Sigmoid colon (tissue), 7 donors: ENCODE results near the gene SERPINA12. TPM values are rescaled to one million over a fixed set of nuclear protein-coding genes. Genes with fewer than 3 reads are reported as not detected.

Experiments used
- DNase-seq: peaks from one replicate; pipeline ENCODE4 v3.0.0-alpha.2; 2019
- H3K27ac ChIP-seq, 4 donors: fragments of 200-600 bp; sonication (generic); one replicate each; pipeline ENCODE4 v1.5.1; 2016 to 2019; ENCODE audit warnings: mild to moderate bottlenecking in 1 of 4
- H3K27me3 ChIP-seq, 3 donors: fragments of 200-600 bp; sonication (generic); one replicate each; pipeline ENCODE4 v1.5.1; 2019; ENCODE audit warnings: mild to moderate bottlenecking in 1 of 3
- H3K36me3 ChIP-seq, 4 donors: fragments of 200-600 bp; sonication (generic); one replicate each; pipeline ENCODE4 v1.5.1; 2016 to 2019
- H3K4me1 ChIP-seq, 4 donors: fragments of 200-600 bp; sonication (generic); one replicate each; pipeline ENCODE4 v1.5.1; 2017 to 2019
- H3K4me3 ChIP-seq, 4 donors: fragments of 200-600 bp; sonication (generic); one replicate each; pipeline ENCODE4 v1.5.1; 2017 to 2019; ENCODE audit warnings: mild to moderate bottlenecking in 2 of 4, moderate library complexity in 1 of 4
- H3K9me3 ChIP-seq, 4 donors: fragments of 200-600 bp in 3 of 4; sonication (generic) in 3 of 4; one replicate each; pipeline versions ENCODE4 v1.5.1 to v1.6.1; 2013 to 2019
- EP300 ChIP-seq, 4 donors: sonication (generic); formaldehyde crosslinking; IDR thresholded peaks; one replicate each; pipeline ENCODE4 v1.6.1; 2017; ENCODE audit warnings: antibody characterized with exemption in 4 of 4
- POLR2A ChIP-seq, 2 donors: fragments of 450-650 bp; IDR thresholded peaks; one replicate each; pipeline ENCODE4 v1.6.1; 2016; ENCODE audit warnings: antibody characterized with exemption in 2 of 2, mild to moderate bottlenecking in 2 of 2, moderate library complexity in 2 of 2
- POLR2AphosphoS5 ChIP-seq, 4 donors: sonication (generic); formaldehyde crosslinking; IDR thresholded peaks; one replicate each; pipeline ENCODE4 v1.6.1; 2017; ENCODE audit warnings: antibody characterized with exemption in 4 of 4
- WGBS, 2 donors: extraction: QIAGEN DNeasy Blood & Tissue Kit; methylation state at CpG; one replicate each; pipeline ENCODE4 v1.1.7; 2013; 5-methylcytosine and 5-hydroxymethylcytosine counted together
- intact Hi-C: fragments of 100-400 bp; cut with DNase I; formaldehyde crosslinking; loops from one replicate; pipeline ENCODE4 v1.15.1; 2023
- polyA plus RNA-seq, 3 donors: library from polyadenylated mRNA; stranded (reverse); fragments of 200-250 nt; gene quantifications; one replicate each; pipeline ENCODE4 v1.2.3, GENCODE V29; 2013
- total RNA-seq, 4 donors: library from RNA; depleted of rRNA; stranded (reverse); fragments of >200 nt; gene quantifications; one replicate each; pipeline ENCODE4 v1.1.0, GENCODE V29; 2016
- TF ChIP-seq, protein P1 (sequence below), 4 experiments: fragments of 450-650 bp in 3 of 4; fragments of 200-600 bp in 1 of 4; IDR thresholded peaks; one replicate each; pipeline ENCODE4 v1.5.1; 2016 to 2019; ENCODE audit warnings: antibody characterized with exemption in 4 of 4, mild to moderate bottlenecking in 3 of 4, moderate library complexity in 2 of 4
- donor health status: healthy with polysubstance abuse.
- donor health status: Bipolar disorder and iron deficiency.
- donor health status: healthy.

Gene SERPINA12
- total and polyA plus RNA-seq, 7 donors: not detected

DNA sequence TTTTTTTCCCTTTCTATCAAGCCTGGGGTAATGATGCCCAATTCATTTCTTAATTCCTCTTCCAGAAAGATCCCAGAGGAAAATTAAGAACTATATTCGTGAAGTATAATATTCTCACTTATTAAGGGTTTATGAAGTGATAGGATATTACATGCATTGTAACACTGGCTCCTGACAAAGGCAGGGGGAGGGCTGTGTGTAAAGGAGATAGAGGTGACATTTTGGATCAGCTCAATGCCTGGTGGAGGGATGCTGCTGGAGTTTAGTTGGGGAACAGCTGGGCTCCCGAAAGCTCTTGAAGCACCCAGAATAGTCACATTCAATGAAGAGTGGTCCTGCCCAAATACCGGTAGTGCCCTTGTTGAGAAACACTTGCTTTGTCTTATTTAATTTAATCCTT is 57.4 kb downstream of the SERPINA12 start:
- TF ChIP-seq POLR2A (IDR thresholded peaks at IDR 0.05): no peak
- TF ChIP-seq, protein P1, sequence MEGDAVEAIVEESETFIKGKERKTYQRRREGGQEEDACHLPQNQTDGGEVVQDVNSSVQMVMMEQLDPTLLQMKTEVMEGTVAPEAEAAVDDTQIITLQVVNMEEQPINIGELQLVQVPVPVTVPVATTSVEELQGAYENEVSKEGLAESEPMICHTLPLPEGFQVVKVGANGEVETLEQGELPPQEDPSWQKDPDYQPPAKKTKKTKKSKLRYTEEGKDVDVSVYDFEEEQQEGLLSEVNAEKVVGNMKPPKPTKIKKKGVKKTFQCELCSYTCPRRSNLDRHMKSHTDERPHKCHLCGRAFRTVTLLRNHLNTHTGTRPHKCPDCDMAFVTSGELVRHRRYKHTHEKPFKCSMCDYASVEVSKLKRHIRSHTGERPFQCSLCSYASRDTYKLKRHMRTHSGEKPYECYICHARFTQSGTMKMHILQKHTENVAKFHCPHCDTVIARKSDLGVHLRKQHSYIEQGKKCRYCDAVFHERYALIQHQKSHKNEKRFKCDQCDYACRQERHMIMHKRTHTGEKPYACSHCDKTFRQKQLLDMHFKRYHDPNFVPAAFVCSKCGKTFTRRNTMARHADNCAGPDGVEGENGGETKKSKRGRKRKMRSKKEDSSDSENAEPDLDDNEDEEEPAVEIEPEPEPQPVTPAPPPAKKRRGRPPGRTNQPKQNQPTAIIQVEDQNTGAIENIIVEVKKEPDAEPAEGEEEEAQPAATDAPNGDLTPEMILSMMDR (IDR thresholded peaks at IDR 0.05): no peak
- no peak for TF ChIP-seq POLR2AphosphoS5 (IDR thresholded peaks at IDR 0.05)
- TF ChIP-seq EP300 (IDR thresholded peaks at IDR 0.05): no peak
- Histone ChIP-seq H3K27ac (no peak overlapping the region), H3K36me3 (no peaks in the 10 kb centered on the region), H3K4me1 (no peaks in the 10 kb centered on the region), H3K9me3 (peaks cover 0 to 4% (median 0%) of the 10 kb centered on the region in 4 donors), H3K27me3 (peaks cover 0 to 9% (median 0%) of the 10 kb centered on the region in 3 donors), H3K4me3 (no peak overlapping the region)
- 45 to 71% methylated on average over 3 of the region's 3 CpGs for WGBS, 2 donors
- DNase-seq: no peak
- intact Hi-C loops: no loop called here

DNA sequence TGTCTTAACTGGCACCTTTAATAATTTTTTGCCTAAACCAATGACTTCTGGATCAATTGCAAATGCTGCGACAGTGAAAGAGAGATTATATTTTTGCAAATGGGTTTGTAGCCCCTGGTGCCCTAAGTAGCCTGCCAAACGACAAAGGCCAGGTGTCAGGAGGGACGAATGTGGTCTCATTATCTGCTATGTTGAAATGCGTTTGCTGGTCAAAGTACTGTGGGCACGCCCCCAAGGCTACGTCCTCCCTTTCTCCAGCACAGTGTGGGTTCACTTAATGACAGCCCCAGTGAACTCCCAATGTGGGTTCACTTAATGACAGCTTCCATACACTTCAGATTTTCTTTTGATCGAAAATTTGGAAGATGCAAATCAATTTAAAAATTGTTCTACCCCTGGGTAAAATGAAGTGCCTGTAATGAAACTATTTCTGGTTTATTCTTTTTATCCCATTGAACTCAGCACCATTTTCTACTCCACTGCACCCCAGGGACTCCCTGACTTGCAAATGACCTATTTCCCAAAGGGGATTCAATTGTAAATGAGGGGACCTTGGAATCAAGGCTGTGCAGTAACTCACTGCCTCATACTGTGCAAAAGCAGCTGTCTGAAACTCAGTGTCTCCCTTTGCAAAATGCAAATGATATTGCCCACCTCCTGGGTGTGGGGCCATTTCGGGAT is 58.0 kb downstream of the SERPINA12 start:
- no peak overlapping the region for H3K27ac ChIP-seq
- no peaks in the 10 kb centered on the region for H3K36me3 ChIP-seq
- H3K4me3 ChIP-seq: no peak overlapping the region
- DNase-seq: no peak
- H3K9me3 ChIP-seq: peaks cover 0 to 4% (median 0%) of the 10 kb centered on the region in 4 donors
- no peaks in the 10 kb centered on the region for H3K4me1 ChIP-seq
- intact Hi-C loops: no loop called here
- WGBS, 2 donors: 21 to 23% methylated on average over 8 of the region's 8 CpGs
- TF ChIP-seq, protein P1 (IDR thresholded peaks at IDR 0.05): no peak
- TF ChIP-seq POLR2A (IDR thresholded peaks at IDR 0.05) (no peak), EP300 (IDR thresholded peaks at IDR 0.05) (no peak)
- H3K27me3 ChIP-seq: peaks cover 0 to 9% (median 0%) of the 10 kb centered on the region in 3 donors

DNA sequence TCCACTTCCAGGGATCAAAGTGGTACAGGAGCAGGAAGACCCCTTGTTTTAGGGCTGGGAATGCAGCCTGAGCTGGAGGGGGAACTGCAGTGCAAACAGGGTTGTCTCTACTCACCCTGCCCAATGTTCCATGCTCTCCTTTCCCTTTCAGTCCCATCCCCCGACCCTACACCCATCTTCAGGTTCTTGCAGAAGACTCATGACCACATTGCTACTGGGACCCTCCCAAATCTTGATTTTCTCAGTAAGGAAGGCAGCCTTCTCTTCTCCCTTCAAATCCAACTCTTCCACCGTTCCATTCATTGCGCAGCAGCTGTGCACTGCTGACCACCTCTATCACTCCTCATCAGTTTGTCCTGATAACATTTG is 58.6 kb downstream of the SERPINA12 start:
- no peaks in the 10 kb centered on the region for H3K4me1 ChIP-seq
- intact Hi-C loops: no loop called here
- H3K27ac ChIP-seq: no peak overlapping the region

DNA sequence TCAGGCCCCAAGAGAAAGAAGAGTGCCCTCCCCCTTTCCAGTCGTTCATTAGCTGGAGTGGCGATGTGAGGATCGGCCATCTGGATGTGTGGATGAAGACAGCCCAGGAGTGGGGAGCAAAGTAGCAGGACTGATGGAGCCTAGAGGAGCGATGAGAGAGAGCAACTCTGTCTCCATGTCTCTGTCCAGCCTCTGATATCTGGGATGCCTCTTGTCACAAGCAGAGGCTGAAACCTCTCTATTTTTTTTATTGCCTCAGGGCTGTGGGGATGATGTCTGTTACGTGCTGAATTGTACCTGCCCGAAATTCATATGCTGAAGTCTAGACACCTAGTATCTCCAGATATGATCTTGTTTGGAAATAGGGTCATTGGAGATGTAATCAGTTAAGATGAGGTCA is 59.3 kb downstream of the SERPINA12 start:
- WGBS, 2 donors: 81 to 84% methylated on average over 6 of the region's 6 CpGs
- Histone ChIP-seq H3K27ac (no peak overlapping the region), H3K4me1 (no peaks in the 10 kb centered on the region), H3K9me3 (peaks cover 0 to 1% (median 0%) of the 10 kb centered on the region in 4 donors), H3K27me3 (peaks cover 0 to 9% (median 0%) of the 10 kb centered on the region in 3 donors), H3K36me3 (no peaks in the 10 kb centered on the region), H3K4me3 (no peak overlapping the region)
- no peak for TF ChIP-seq POLR2AphosphoS5 (IDR thresholded peaks at IDR 0.05)
- no peak for TF ChIP-seq POLR2A (IDR thresholded peaks at IDR 0.05)
- TF ChIP-seq, protein P1 (IDR thresholded peaks at IDR 0.05): no peak
- TF ChIP-seq EP300 (IDR thresholded peaks at IDR 0.05): no peak
- intact Hi-C loops: no loop called here
- DNase-seq: no peak

More for the DNA sequence above, 58.6 kb downstream of the SERPINA12 start:
- TF ChIP-seq POLR2AphosphoS5 (IDR thresholded peaks at IDR 0.05) (no peak), EP300 (IDR thresholded peaks at IDR 0.05) (no peak), POLR2A (IDR thresholded peaks at IDR 0.05) (no peak)
- TF ChIP-seq, protein P1 (IDR thresholded peaks at IDR 0.05): no peak
- H3K36me3 ChIP-seq: no peaks in the 10 kb centered on the region
- H3K27me3 ChIP-seq: peaks cover 0 to 9% (median 0%) of the 10 kb centered on the region in 3 donors
- H3K4me3 ChIP-seq: no peak overlapping the region
- 71 to 72% methylated on average over 3 of the region's 3 CpGs for WGBS, 2 donors
- DNase-seq: no peak
- H3K9me3 ChIP-seq: peaks cover 0 to 4% (median 0%) of the 10 kb centered on the region in 4 donors
